GM12878 (cell line): ENCODE results near the gene HEYL. TPM values are rescaled to one million over a fixed set of nuclear protein-coding genes. Genes with fewer than 3 reads are reported as not detected.

Experiments
- ATAC-seq: fragments of 200-7000 bp; cut with Tn5 transposase; 3 replicates; pipeline ENCODE4 v1.9.1; 2020; ENCODE audit warnings: mild to moderate bottlenecking, moderate library complexity
- BruUV-seq: library from RNA; stranded (reverse); fragments of 400-500 nt; replicated peaks from 2 replicates; lab custom pipeline; 2021; lab: Mats Ljungman, UMichigan
- CTCF ChIA-PET: fragments of 300-600 bp; sonication (Branson Sonifier 250); formaldehyde crosslinking; extraction: SDS; loops from one replicate; lab custom pipeline; 2021; ENCODE audit warnings: inconsistent platforms; lab: Yijun Ruan, JAX
- POLR2A ChIA-PET: fragments of 350-600 bp; formaldehyde crosslinking; extraction: SDS; loops from one replicate; lab custom pipeline; 2021; ENCODE audit warnings: inconsistent platforms; lab: Charles Lee
- RAD21 ChIA-PET: fragments of 300-600 bp; sonication (Branson Sonifier 250); formaldehyde crosslinking; loops from one replicate; lab custom pipeline; 2023; ENCODE audit warnings: antibody characterized with exemption; ENCODE audit not compliant: unreplicated experiment; lab: Charles Lee
- SMC1A ChIA-PET: fragments of 300-600 bp; sonication (Branson Sonifier 250); formaldehyde crosslinking; loops from one replicate; lab custom pipeline; 2023; ENCODE audit not compliant: unreplicated experiment, uncharacterized antibody; lab: Charles Lee
- DNase-seq: peaks from one replicate; pipeline ENCODE4 v3.0.0-alpha.2; 2011; ENCODE audit warnings: low read depth, low spot score
- FAIRE-seq: peaks from 3 replicates; lab custom pipeline; 2011; peaks lifted over from hg19 to GRCh38; lab: Jason Lieb, UNC
- H2AFZ ChIP-seq: 2 replicates; pipeline ENCODE4 v1.6.0; 2011; ENCODE audit warnings: low read depth, low read length, control low read depth; ENCODE audit not compliant: control insufficient read depth
- H3K27ac ChIP-seq: 2 replicates; pipeline ENCODE4 v1.5.1; 2011; ENCODE audit warnings: control low read depth; ENCODE audit not compliant: control insufficient read depth, insufficient read depth
- H3K27me3 ChIP-seq, 2 experiments: replicated peaks in 1 of 2; 2 replicates each; pipeline versions ENCODE4 v1.6.0 to v1.6.1; 2011; ENCODE audit warnings: low read length in 1 of 2; ENCODE audit not compliant: control insufficient read depth in 2 of 2, insufficient read depth in 2 of 2
- H3K36me3 ChIP-seq, 2 experiments: 2 replicates each; pipeline ENCODE4 v1.5.1; 2011; ENCODE audit warnings: low read length in 1 of 2; ENCODE audit not compliant: control insufficient read depth in 2 of 2, insufficient read depth in 2 of 2
- H3K4me1 ChIP-seq: 2 replicates; pipeline ENCODE4 v1.6.1; 2011; ENCODE audit warnings: mild to moderate bottlenecking, low read length, moderate library complexity, mixed read lengths; ENCODE audit not compliant: control insufficient read depth, insufficient read depth
- H3K4me2 ChIP-seq: 2 replicates; pipeline ENCODE4 v1.6.0; 2011; ENCODE audit warnings: control low read depth; ENCODE audit not compliant: control insufficient read depth, insufficient read depth
- H3K4me3 ChIP-seq: fragments of 200-600 bp; sonication (generic); 2 replicates; pipeline ENCODE4 v1.5.1; 2016
- H3K79me2 ChIP-seq: 2 replicates; pipeline ENCODE4 v1.6.0; 2011; ENCODE audit warnings: low read length; ENCODE audit not compliant: control insufficient read depth, insufficient read depth
- H3K9ac ChIP-seq: 2 replicates; pipeline ENCODE4 v1.8.0; 2011; ENCODE audit warnings: low read length, control low read depth, mixed read lengths; ENCODE audit not compliant: control insufficient read depth, insufficient read depth
- H3K9me3 ChIP-seq: replicated peaks from 3 replicates; pipeline ENCODE4 v1.5.1; 2011; ENCODE audit warnings: mild to moderate bottlenecking, low read length; ENCODE audit not compliant: control insufficient read depth, insufficient read depth
- H4K20me1 ChIP-seq: 2 replicates; pipeline ENCODE4 v1.6.0; 2011; ENCODE audit not compliant: control insufficient read depth, insufficient read depth
- BMI1 ChIP-seq: fragments of 450-650 bp; IDR thresholded peaks from 2 replicates; pipeline ENCODE4 v1.6.1; 2016; ENCODE audit warnings: mild to moderate bottlenecking, moderate library complexity, borderline replicate concordance
- CBX3 ChIP-seq: fragments of 200-600 bp; sonication (generic); IDR thresholded peaks from 2 replicates; pipeline ENCODE4 v1.6.1; 2016; ENCODE audit warnings: low read depth, borderline replicate concordance
- CREB1 ChIP-seq: IDR thresholded peaks from 2 replicates; pipeline ENCODE4 v1.6.1; 2012; ENCODE audit warnings: low read depth, mild to moderate bottlenecking, inconsistent platforms
- CREM ChIP-seq: IDR thresholded peaks from 2 replicates; pipeline ENCODE4 v1.6.1; 2014; ENCODE audit warnings: antibody characterized with exemption, low read depth
- DPF2 ChIP-seq: fragments of 450-650 bp; IDR thresholded peaks from 2 replicates; pipeline ENCODE4 v1.6.1; 2017; ENCODE audit warnings: mild to moderate bottlenecking
- ESRRA ChIP-seq: IDR thresholded peaks from 2 replicates; pipeline ENCODE4 v1.6.1; 2012; ENCODE audit warnings: mild to moderate bottlenecking, low read length, improper control_type of control experiment
- ETV6 ChIP-seq, 2 experiments: fragments of 450-650 bp in 1 of 2; IDR thresholded peaks in 1 of 2; conservative IDR thresholded peaks in 1 of 2; 2 replicates each; pipeline ENCODE4 v1.6.1; 2014; ENCODE audit warnings: antibody characterized with exemption in 1 of 2, borderline replicate concordance in 1 of 2, low read depth in 1 of 2, mild to moderate bottlenecking in 1 of 2, moderate library complexity in 1 of 2
- EZH2 ChIP-seq: IDR thresholded peaks from 2 replicates; pipeline ENCODE4 v1.6.1; 2012; ENCODE audit warnings: low read depth, mild to moderate bottlenecking, control low read depth, inconsistent platforms, low read length, borderline replicate concordance; ENCODE audit not compliant: control insufficient read depth
- IKZF1 ChIP-seq: fragments of 450-650 bp; conservative IDR thresholded peaks from 2 replicates; pipeline ENCODE4 v1.6.1; 2017; ENCODE audit warnings: antibody characterized with exemption, mild to moderate bottlenecking
- MYB ChIP-seq: fragments of 150-350 bp; IDR thresholded peaks from 2 replicates; pipeline ENCODE4 v1.6.1; 2014; ENCODE audit warnings: mild to moderate bottlenecking, low read depth, low read length, borderline replicate concordance
- MYC ChIP-seq: IDR thresholded peaks from 2 replicates; pipeline ENCODE4 v1.6.1; 2011; ENCODE audit warnings: mild to moderate bottlenecking, low read length, moderate library complexity, inconsistent platforms; ENCODE audit not compliant: insufficient read depth, insufficient replicate concordance, insufficient read length, severe bottlenecking
- NBN ChIP-seq: fragments of 450-650 bp; IDR thresholded peaks from 2 replicates; pipeline ENCODE4 v1.6.1; 2016
- NFIC ChIP-seq: IDR thresholded peaks from 2 replicates; pipeline ENCODE4 v1.6.1; 2012; ENCODE audit warnings: low read depth, mild to moderate bottlenecking, inconsistent platforms, low read length, moderate library complexity
- SIN3A ChIP-seq: IDR thresholded peaks from 2 replicates; pipeline ENCODE4 v1.6.1; 2012; ENCODE audit warnings: low read depth, low read length, improper control_type of control experiment
- TCF7 ChIP-seq: IDR thresholded peaks from 2 replicates; pipeline ENCODE4 v1.6.1; 2014; ENCODE audit warnings: antibody characterized with exemption, borderline replicate concordance
- ZNF384 ChIP-seq: IDR thresholded peaks from 2 replicates; pipeline ENCODE4 v1.6.1; 2012; ENCODE audit warnings: low read depth, mild to moderate bottlenecking, low read length, improper control_type of control experiment, borderline replicate concordance
- ZNF687 ChIP-seq: fragments of 450-650 bp; IDR thresholded peaks from 2 replicates; pipeline ENCODE4 v1.6.1; 2017; ENCODE audit warnings: mild to moderate bottlenecking, moderate library complexity
- ZZZ3 ChIP-seq: IDR thresholded peaks from 2 replicates; pipeline ENCODE4 v1.6.1; 2011; ENCODE audit warnings: low read depth; ENCODE audit not compliant: control insufficient read depth, insufficient read length
- WGBS: methylation state at CpG from one replicate; pipeline ENCODE4 v1.1.6; 2016; ENCODE audit warnings: low lambda C conversion rate; ENCODE audit not compliant: insufficient replicate concordance, insufficient coverage; ENCODE audit errors: missing lambda C conversion rate; 5-methylcytosine and 5-hydroxymethylcytosine counted together
- in situ Hi-C: fragments of 300-500 bp; cut with MboI; formaldehyde crosslinking; loops from 9 replicates; pipeline ENCODE4 v1.14.3; 2018; ENCODE audit warnings: mixed read lengths
- intact Hi-C: fragments of 100-400 bp; cut with micrococcal nuclease; formaldehyde crosslinking; loops from one replicate; pipeline ENCODE4 v1.14.2; 2022; ENCODE audit not compliant: unreplicated experiment
- polyA plus RNA-seq, 11 experiments: library from polyadenylated mRNA; depleted of rRNA in 4 of 11; unstranded in 6 of 11; stranded (reverse) in 5 of 11; fragments of >200 nt; fragmentation: Nextera tagmentation in 4 of 11; fragmentation: Illumina TruSeq in 1 of 11; extraction: Ambion mirVana in 4 of 11; extraction: Trizol in 1 of 11; gene quantifications; 1 replicate in 1 of 11; 2 replicates in 10 of 11; pipeline versions ENCODE4 v1.2.1 to v1.2.3, GENCODE V29; 2011 to 2016; ENCODE audit warnings: inconsistent platforms in 2 of 11, missing spikeins in 2 of 11, low read depth in 1 of 11
- total RNA-seq, 4 experiments: library from RNA; depleted of rRNA in 3 of 4; stranded (reverse); fragments of >200 nt in 3 of 4; fragmentation: Illumina TruSeq in 1 of 4; extraction: Trizol in 1 of 4; gene quantifications; 2 replicates each; pipeline versions ENCODE4 v1.2.1 to v1.2.3, GENCODE V29; 2013 to 2021

Gene HEYL
- total and polyA plus RNA-seq, 10 of the 15 experiments (the other 5 are each of a cell fraction or from before 2014, with no cell fraction given): under 0.01 to 0.04 TPM; not detected in 8

DNA sequence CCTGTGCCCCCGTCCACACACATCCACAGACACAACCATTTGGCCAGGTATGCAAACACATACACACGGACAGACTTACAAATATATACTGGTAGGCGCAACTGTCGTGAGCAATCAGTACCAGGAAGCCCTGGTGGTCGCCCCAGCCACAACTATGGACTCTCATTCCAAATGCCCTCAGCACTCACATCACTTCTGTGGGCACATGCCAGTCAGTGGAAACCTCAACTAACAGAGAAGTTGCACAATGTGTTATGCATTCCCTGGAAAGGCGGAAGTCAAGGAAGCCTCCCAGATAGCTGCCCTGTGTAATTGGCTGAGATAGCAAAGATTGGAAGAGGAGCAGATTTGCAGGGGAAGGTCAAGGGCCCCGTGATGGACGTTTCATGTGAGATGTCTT lies 1.4 kb upstream of the HEYL start (continued):
- TF ChIP-seq ZNF687 (no peak), BMI1 (no peak), ESRRA (no peak)

DNA sequence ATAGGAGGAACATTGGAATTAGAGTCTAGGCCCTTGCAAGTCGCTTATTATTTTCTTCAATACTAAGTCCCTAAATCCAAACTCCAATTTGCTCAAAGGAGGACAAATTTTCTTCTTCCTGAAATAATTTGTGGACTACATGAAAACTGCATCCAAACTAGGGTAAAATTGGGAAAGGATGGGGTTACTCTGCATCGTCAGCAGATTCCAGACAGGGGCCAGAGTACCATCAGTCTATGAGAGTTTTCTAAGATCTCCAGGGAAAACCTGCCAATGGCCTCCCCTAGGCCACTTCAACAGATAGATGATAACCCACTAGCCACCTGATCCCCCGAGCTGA lies 508 bp downstream of the HEYL start:
- TF ChIP-seq EZH2: no peak
- TF ChIP-seq NBN: no peak
- TF ChIP-seq ETV6 (conservative IDR thresholded peaks at IDR 0.05 in 1 of 2, IDR thresholded peaks at IDR 0.05 in 1 of 2; ENCODE audit: borderline replicate concordance in 1 of 2, low read depth in 1 of 2): no peak
- TF ChIP-seq IKZF1: no peak
- TF ChIP-seq CREB1: no peak
- no peak for TF ChIP-seq SIN3A
- no peak for TF ChIP-seq TCF7
- TF ChIP-seq ZZZ3: no peak
- no peak for TF ChIP-seq NFIC
- TF ChIP-seq DPF2: no peak
- no peak for TF ChIP-seq MYC
- TF ChIP-seq ZNF384: no peak
- no peak for TF ChIP-seq CBX3
- no peak for TF ChIP-seq CREM
- TF ChIP-seq MYB: no peak
- TF ChIP-seq, all 136 proteins: peak for 0
- 67% methylated on average over 3 of the region's 3 CpGs for WGBS
- Histone ChIP-seq H3K9ac (no peak overlapping the region), H3K79me2 (no peaks in the 10 kb centered on the region), H4K20me1 (no peaks in the 10 kb centered on the region), H3K4me2 (peak overlapping the region; percentile 77), H3K27me3 (peaks cover 2 to 20% of the 10 kb centered on the region in 2 experiments; a peak in 3 of 4 replicates), H3K36me3 (no peaks in the 10 kb centered on the region), H3K4me1 (no peaks in the 10 kb centered on the region), H3K4me3 (peak overlapping the region; percentile 53; the same call in 1 of the 2 replicates), H3K9me3 (no peaks in the 10 kb centered on the region), H2AFZ (no peak overlapping the region), H3K27ac (no peak overlapping the region)
- ATAC-seq: no peak
- DNase-seq: no peak
- ChIA-PET SMC1A (no interaction called here), CTCF (no interaction called here), RAD21 (no interaction called here), POLR2A (no interaction called here)
- in situ Hi-C loops: no loop called here
- intact Hi-C loops: no loop called here
- no TSS peak for BruUV-seq
- no peak for FAIRE-seq
